ENCODE data around the gene ERVW-1. TPM values are rescaled to one million over a fixed set of nuclear protein-coding genes. Genes with fewer than 3 reads are reported as not detected.
"Not testable (repeated sequence)": the region's sequence is repeated elsewhere in the genome, so short reads cannot be mapped to it uniquely, and the experiment has no call there.

Gene ERVW-1
- 1.8 TPM for polyA plus RNA-seq (ENCODE audit: insufficient read length)

- DNase-seq = not testable (repeated sequence)
Measured at GRCh38 chr7:92477681-92478080, at the start of gene ERVW-1. ERVW-1 (minus strand) TSS chr7:92477946; CDS start chr7:92470381, 7,565 bp downstream.

- no peak for DNase-seq
Measured at GRCh38 chr7:92523110-92523509, 45.4 kb upstream of the ERVW-1 start.

- DNase-seq = no peak
Measured at GRCh38 chr7:92520024-92520423, 42.3 kb upstream of the ERVW-1 start.

- no peak for DNase-seq
Measured at GRCh38 chr7:92517631-92518030, 39.9 kb upstream of the ERVW-1 start.

GRCh38 chr7:92513167-92513902 is 35.6 kb upstream of the ERVW-1 start:
- DNase-seq = no peak

GRCh38 chr7:92508946-92509345 is 31.2 kb upstream of the ERVW-1 start:
- DNase-seq = no peak

GRCh38 chr7:92506363-92506762 is 28.6 kb upstream of the ERVW-1 start:
- no peak for DNase-seq

GRCh38 chr7:92504563-92504962 is 26.8 kb upstream of the ERVW-1 start:
- DNase-seq = no peak

- DNase-seq = no peak
Measured at GRCh38 chr7:92503767-92504166, 26.0 kb upstream of the ERVW-1 start.

- no peak for DNase-seq
Measured at GRCh38 chr7:92498557-92498956, 20.8 kb upstream of the ERVW-1 start.

GRCh38 chr7:92496876-92497275 is 19.1 kb upstream of the ERVW-1 start:
- no peak for DNase-seq

GRCh38 chr7:92489634-92490033 is 11.9 kb upstream of the ERVW-1 start:
- no peak for DNase-seq

GRCh38 chr7:92487804-92488203 is 10.1 kb upstream of the ERVW-1 start:
- no peak for DNase-seq

GRCh38 chr7:92485974-92486373 is 8.2 kb upstream of the ERVW-1 start:
- no peak for DNase-seq

- no peak for DNase-seq
Measured at GRCh38 chr7:92485267-92485892, 7.6 kb upstream of the ERVW-1 start.

GRCh38 chr7:92484226-92484625 is 6.5 kb upstream of the ERVW-1 start:
- not testable (repeated sequence) for DNase-seq

- DNase-seq = not testable (repeated sequence)
Measured at GRCh38 chr7:92483624-92484023, 5.9 kb upstream of the ERVW-1 start.

- not testable (repeated sequence) for DNase-seq
Measured at GRCh38 chr7:92479146-92479545, 1.4 kb upstream of the ERVW-1 start.

- DNase-seq = no peak
Measured at GRCh38 chr7:92478711-92479110, 965 bp upstream of the ERVW-1 start.

- DNase-seq = no peak
Measured at GRCh38 chr7:92478095-92478494, 349 bp upstream of the ERVW-1 start.

GRCh38 chr7:92475851-92476590 is 1.7 kb downstream of the ERVW-1 start:
- not testable (repeated sequence) for DNase-seq

GRCh38 chr7:92475261-92475770 is 2.4 kb downstream of the ERVW-1 start:
- DNase-seq = not testable (repeated sequence)

- DNase-seq = not testable (repeated sequence)
Measured at GRCh38 chr7:92473989-92474388, 3.8 kb downstream of the ERVW-1 start.

Data from hindlimb muscle (tissue), 1 donor.